Stimulated activated CD4-positive, alpha-beta T cell treated with anti-CD3 and anti-CD28 coated beads, Interleukin-2, amount 100 ng/mL, for 24 hours (primary cell): ENCODE results near the gene PHACTR2.

Experiments used
- DNase-seq, 2 donors: peaks; one replicate each; pipeline ENCODE4 v3.0.0-alpha.2; 2020

PHACTR2 gene

GRCh38 chr6:143743301-143744166, 65.8 kb downstream of the PHACTR2 start:
- no peak for DNase-seq

GRCh38 chr6:143744551-143745165, 66.9 kb downstream of the PHACTR2 start:
- DNase-seq, result no peak

- DNase-seq, result no peak
These were observed 67.7 kb downstream of the PHACTR2 start for GRCh38 chr6:143745166-143746133.

GRCh38 chr6:143746202-143747119, 68.7 kb downstream of the PHACTR2 start:
- no peak for DNase-seq

- DNase-seq, result no peak
These were observed 69.6 kb downstream of the PHACTR2 start for GRCh38 chr6:143747347-143747842.

- no peak for DNase-seq
These were observed 72.1 kb downstream of the PHACTR2 start for GRCh38 chr6:143749891-143750290.

GRCh38 chr6:143750877-143751276, 73.1 kb downstream of the PHACTR2 start:
- DNase-seq, result no peak

GRCh38 chr6:143752459-143752858, 74.7 kb downstream of the PHACTR2 start:
- no peak for DNase-seq

GRCh38 chr6:143753678-143754077, 75.9 kb downstream of the PHACTR2 start:
- no peak for DNase-seq

GRCh38 chr6:143754204-143754603, 76.4 kb downstream of the PHACTR2 start:
- DNase-seq, result no peak

- DNase-seq, result no peak
These were observed 77.6 kb downstream of the PHACTR2 start for GRCh38 chr6:143755301-143755744.

- no peak for DNase-seq
These were observed 79.6 kb downstream of the PHACTR2 start for GRCh38 chr6:143757346-143757832.

- DNase-seq, result no peak
These were observed 80.8 kb downstream of the PHACTR2 start for GRCh38 chr6:143758551-143758950.

GRCh38 chr6:143759666-143760065, 81.9 kb downstream of the PHACTR2 start:
- DNase-seq, result no peak

- DNase-seq, result no peak
These were observed 83.3 kb downstream of the PHACTR2 start for GRCh38 chr6:143761074-143761473.

GRCh38 chr6:143762126-143762525, 84.4 kb downstream of the PHACTR2 start:
- DNase-seq, result no peak

- no peak for DNase-seq
These were observed 87.8 kb downstream of the PHACTR2 start for GRCh38 chr6:143765422-143766184.

GRCh38 chr6:143766185-143766553, 88.4 kb downstream of the PHACTR2 start:
- no peak for DNase-seq

GRCh38 chr6:143767433-143767832, 89.7 kb downstream of the PHACTR2 start:
- DNase-seq, result no peak
